HG02852 (cell line): ENCODE measurements around the gene CHMP2B.

Experiments used
- ATAC-seq: cut with Tn5 transposase; IDR thresholded peaks from one replicate; pipeline ENCODE4 v1.9.1; 2021; ENCODE audit warnings: mild to moderate bottlenecking, moderate library complexity; ENCODE audit not compliant: unreplicated experiment

The CHMP2B gene, protein sequence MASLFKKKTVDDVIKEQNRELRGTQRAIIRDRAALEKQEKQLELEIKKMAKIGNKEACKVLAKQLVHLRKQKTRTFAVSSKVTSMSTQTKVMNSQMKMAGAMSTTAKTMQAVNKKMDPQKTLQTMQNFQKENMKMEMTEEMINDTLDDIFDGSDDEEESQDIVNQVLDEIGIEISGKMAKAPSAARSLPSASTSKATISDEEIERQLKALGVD

DNA sequence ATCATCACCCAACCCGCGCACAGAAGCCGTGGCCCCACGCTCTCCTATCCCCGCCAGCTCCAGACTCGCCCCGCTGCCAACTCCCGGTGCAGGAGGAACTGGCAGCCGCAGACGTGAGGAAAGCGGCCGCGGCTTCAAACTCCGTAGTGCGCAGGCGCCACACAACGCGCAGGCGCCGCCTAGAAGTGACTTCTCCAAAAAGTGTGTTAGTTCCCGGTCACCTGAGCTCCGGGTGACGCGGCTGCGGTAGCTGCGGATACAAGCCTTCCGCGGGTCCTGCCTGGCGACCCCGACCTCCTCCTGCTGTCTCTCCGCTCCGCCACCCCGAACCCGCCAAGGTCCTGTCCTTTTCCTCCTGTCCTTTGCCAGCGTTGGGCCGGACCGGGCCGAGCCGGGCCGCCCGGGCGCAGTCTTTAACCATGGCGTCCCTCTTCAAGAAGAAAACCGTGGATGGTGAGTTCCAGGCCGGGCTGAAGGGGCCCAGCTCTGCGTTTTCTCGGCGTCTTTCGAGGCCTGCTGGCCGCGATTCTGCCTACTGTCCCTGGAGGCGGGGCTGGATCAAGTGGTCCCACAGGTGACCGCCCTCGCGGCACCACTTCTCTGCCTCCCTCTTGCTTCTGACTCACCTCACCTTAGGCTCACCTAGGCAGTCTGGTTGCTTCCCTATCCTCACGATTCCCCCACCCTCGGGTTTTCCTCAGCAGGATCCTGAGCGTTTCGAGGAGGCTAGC is at the start of gene CHMP2B:
Gene CHMP2B (plus strand): TSS at position 206 of the 731 bp plus-strand sequence. CDS start 214 bp downstream, at position 420.
- ATAC-seq, result peak; percentile 96

DNA sequence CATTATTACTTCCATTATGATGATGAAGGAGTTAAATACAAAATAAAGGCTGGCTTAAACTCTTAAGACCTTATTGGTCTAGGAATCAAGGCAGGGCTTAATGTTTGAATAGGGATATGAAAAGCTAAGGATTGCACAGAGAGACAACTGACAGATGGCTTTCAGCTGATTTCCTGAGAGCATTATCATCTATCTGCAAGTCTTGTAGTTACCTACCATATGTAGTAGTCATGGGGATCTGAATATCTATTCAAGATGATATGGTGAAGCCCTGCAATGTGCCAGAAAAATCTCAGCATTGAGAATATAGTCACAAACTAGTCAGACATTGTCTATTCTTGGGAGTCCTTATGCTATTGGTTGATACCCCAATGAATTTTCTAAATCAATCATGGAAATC is 47.5 kb upstream of the CHMP2B start:
- ATAC-seq, result no peak

DNA sequence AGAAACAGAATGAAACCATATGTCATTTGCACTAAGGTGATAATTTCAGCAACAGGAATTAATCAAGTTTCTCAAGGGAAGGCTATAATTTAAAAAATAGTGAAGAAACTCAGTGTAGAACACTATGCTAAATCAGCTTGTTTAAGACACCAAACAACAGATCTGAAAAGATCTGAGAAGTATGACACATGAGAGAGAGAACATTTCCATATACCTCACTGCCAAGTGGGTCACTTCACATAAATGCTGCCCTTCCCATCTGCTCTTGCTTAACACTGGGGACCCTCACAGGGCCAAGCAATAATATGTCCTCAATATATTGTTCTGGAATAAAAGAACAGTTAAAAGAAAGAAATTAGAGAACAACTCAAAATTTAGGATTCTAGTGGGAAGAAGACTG is 45.6 kb upstream of the CHMP2B start:
- ATAC-seq, result no peak

DNA sequence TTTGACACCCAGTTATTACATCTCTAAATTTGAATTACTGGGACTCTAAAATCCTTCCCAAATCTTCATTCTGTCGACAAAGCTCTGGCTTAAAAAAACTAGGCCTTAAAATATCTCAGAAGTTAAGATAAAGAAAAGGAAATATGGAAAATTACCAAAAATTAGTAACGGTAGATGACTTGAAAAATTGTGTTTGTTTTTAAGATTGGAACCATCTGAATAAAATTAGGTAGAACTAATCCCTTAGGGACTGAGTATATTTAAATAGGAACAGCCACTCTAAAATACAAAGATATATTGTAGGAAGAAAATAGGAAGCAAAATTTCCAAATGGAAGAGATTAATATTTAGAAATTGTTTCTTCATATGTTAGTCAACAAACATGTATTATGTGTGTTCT is 45.1 kb upstream of the CHMP2B start:
- no peak for ATAC-seq

DNA sequence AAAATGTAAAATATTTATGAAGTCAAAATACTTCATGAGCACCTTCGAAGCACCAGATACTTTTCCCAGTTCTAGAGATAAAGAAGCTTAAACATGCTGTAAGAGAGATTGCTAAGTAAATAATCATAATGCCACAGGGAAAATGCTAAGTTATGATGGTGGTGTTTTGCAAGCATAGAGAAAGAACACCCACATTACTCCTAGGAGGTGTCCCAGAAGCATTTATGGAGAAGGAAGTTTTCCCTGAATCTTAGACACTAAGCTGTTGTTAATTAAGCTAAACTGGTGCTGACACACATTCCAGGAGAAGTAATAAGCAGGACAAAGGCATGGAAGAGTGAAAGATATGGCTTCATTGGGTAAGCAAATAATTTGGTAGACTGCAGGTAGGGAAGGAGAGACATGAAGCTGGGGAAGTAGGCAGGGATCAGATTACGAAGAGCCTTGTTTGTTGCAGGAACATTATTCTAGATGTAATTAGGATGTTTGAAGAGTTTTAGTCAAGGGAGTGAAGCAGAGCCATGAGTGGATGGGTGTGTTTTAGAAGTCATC is 40.4 kb upstream of the CHMP2B start:
- ATAC-seq, result no peak

DNA sequence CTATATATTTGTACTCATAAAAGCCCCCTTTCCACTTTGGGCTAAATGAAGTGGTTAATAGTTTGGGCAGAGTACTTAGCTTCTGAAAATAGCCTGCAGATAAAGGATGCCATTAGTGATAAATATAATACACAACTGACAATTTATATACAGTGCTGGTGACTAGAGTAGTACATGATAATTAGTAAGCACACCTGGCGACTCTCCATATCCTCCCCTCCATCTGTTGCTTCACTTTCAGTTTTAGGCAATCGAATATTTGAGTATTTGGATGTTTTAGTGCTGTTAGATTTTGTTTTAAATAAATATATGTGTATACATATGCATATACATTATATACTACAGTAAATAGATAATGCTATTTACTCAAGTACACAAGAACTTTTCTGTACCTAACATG is 35.9 kb upstream of the CHMP2B start:
- no peak for ATAC-seq

DNA sequence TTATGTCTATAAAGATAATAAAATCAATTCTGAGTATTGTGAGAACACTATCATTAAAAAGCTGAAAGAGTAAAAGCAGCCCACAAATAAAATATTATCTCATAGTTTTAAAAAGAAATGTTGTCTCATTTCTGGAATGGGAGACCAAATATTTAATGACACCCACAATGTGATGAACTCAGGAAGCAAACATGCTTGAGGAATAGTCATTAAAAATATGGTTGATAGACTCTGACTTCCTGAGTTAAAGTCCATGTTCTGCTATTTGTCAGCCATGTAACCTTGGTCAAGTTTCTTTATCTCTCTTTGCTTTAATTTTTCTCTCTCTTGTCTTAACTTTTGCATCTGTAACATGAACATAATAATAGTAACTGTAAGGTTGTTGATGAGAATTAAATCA is 35.5 kb upstream of the CHMP2B start:
- no peak for ATAC-seq

DNA sequence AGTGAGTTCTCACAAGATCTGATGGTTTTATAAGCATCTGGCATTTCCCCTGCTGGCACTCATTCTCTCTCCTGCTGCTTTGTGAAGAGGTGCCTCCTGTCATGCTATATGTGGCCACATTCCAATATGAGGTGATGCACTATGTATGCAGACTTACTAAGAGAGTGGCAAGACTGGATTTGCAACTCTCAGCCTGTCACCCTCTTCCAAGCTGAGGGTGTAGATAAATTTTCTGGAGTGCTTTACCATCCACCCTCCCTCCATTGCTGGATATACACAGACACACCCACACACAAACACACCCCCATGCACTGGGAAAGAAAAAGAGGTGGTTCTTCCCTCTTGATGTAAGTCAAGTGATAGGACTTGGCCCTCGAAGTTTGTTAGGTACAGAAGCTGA is 30.2 kb upstream of the CHMP2B start:
- no peak for ATAC-seq

DNA sequence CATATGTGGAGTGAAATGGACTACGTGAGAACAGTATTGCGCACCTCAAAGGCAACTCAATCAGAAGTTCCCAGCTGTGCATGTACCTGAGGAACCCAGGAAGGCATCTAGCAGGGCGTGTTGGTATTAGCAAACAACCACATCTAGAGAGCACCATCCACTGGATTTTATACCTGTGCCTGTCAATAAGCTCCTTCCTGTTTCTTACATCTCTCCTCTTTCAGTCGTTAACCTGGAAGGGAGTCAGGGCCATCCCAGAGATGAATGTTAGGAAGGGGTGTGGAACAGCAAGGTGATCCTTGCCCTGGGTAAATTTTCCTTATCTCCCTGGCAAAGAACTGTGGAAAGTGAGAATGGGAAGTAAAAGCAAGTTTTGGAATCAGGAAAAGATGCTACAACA is 29.6 kb upstream of the CHMP2B start:
- ATAC-seq, result no peak

DNA sequence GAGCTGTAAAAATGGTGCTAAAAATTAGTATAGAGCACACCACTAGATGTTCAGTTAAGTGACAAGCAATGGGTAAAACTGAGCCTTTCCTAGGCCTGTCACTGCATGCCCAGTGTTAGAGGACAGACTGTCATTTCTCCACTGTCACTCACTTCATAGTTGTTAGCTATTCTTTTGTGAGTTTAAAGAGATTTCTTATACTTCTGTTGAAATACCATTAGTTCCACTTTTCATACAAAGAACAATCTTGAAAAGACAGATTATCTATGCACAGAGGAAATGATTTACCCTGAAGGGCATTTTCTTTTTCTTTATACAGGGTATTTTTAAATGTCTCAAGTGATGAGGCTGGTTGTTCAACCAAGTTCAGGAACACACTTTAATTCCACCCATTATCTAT is 28.3 kb upstream of the CHMP2B start:
- no peak for ATAC-seq

DNA sequence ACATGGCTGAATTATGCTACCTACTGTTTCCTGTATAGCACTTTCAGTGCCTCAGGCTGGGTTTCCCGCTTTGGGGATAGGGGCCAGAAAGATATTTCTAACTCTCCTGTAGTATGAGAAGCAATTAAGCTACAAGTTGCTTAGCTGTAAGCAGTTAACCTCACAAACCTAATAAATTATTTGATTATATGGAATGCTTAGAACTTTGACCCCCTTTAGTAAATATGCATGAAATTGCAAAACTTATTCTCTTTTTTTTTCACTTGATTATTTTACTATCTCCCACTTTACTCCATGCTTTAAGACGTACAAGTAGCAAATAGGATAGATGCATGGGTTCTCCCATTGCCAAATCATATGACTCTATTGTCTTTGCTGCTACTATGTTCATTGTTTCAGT is 27.5 kb upstream of the CHMP2B start:
- no peak for ATAC-seq

DNA sequence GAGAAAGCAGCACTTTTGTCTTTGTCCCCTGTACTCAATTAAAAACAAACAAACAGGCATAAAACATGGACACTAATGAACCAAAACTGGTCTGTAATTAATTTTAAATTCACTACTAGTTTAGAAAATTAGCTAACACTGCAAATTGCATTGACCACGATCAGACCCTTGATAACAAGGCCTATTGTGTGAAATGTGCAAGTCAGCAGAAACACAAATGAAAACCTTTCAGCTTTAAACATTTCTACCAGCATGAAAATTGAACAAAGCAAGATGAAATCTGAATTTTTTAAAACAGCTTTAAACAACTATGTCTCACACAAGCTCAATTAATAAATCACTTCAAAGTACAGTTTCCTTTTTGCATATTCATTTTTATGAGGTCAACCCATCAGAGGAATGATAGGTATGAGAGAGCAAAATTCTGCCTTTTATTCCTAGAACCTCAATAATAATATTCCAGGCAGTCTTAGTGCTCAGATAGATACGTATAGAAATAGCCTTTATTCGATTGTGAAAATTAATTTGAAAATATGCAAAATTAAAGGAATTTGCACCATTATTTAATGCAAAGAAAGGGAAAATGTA is 27.0 kb upstream of the CHMP2B start:
- ATAC-seq, result no peak

DNA sequence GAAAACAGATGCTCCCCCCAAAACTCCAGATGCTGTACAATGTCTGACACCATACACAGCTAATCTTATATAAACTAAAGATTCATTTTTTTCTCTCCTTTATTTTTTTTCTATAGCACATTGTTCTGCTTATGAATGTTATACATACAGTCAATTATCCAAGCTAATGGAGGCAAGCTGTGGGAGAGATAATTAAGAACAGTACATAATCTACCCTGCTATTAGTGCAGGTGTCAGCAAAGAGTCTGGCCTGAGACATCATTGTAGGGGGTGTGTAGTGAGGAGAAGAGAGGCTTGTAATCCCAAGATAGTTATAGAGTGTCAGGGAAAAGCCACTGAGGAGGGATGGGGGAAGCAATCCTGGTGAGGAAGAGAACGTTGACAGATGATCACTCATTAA is 25.4 kb upstream of the CHMP2B start:
- ATAC-seq, result no peak

DNA sequence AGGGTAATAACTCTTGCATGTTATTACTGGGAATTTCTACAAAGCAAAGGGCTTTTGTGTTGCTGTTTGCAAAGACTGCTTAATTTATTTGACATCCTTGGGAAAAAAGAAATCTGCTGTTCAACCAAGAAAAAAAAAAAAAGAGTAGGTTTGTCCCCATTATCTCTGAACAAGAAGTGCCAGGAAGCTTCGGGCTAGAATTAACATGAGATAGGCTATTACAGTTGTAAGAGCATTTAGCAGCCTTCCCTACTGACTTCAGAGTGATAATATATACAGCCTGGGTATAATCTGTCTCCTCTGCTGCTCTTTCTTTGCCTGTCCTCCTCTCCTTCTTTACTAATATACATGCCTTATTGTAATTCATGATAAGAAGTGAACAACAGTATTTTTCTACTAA is 23.3 kb upstream of the CHMP2B start:
- ATAC-seq, result no peak

DNA sequence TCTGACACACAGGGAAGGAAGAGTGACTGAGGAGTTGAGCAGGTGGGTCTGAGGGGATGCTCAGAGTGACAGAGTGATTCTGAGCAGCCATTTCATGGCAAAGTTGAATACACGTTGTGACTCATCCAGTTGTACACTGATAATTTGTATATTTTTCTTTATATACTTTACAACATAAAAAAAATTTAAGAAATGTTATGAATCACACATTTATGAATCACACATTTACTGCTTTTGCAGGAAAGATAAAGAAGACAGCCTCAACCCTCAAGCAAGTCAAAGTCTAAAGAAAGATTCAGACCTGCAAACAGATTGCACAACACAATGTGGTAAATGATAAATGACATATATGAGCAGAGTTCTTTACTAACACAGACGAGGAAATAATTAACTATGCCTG is 21.0 kb upstream of the CHMP2B start:
- ATAC-seq, result no peak

DNA sequence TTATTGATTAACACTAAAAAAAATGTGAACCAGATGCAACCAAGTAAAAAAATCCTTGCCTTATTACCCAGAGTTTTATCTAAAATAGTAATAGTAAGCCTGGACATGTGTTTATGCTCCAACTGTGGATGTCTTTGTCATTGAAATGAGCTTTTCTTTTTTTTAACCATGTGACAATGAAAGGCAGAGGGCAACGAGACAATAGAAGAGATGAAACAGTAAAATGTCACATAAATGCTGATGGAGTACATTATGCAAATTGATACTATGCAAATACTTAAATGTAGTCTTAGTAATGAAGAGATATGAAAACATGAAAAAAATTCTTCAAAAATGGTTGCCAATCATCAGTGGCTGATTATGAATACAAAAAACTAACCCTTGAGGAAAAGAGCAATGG is 20.5 kb upstream of the CHMP2B start:
- no peak for ATAC-seq

DNA sequence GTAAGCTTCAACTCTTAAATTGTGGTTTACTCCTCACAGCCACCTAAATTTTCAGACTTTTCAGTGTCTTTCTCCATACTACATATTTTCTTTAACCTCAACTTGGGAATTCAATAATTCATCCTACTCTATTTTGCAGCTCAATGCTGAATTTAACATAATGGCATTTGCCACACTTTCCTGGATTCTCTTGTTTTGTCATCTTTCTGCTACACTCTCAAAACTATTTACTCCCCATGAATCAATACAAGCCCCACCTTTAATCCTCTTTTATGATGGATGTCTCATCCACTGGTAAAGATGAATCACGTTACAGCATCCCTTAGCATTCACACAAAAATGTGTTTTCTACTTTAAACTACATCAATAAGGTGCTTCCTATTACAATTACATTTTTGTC is 19.6 kb upstream of the CHMP2B start:
- ATAC-seq, result no peak

DNA sequence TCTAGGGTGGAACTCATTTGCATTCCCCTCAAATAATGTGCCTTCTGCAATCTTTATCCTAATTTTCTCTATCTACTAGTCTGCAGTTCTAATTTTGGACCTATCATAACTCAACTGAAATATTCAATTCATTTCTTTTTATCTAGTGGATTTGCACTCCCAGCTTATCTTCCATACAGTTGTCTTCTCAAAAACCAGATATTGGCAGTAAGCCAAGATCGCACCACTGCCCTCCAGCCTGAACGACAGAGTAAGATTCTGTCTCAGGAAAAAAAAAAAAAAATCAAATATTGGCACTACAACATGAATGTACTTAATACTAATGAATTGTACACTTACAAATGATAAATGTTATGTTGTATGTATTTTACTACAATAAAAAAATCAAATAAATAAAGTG is 18.0 kb upstream of the CHMP2B start:
- no peak for ATAC-seq

DNA sequence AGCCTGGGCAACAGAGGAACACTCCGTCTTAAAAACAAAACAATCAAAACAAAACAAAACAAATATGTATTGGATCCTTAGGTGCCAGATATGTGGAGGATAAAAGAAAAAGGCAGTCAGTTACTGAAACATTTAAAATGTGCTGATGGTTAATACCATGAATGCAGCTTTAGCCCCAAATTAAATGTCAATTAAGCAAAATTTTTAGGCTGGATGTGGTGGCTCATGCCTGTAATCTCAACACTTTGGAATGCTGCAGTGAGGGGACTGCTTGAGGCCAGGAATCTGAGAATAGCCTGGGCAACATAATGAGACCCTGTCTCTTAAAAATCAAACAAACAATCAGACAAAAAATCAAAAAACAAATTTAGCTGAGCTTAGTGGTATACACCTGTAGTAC is 8.5 kb upstream of the CHMP2B start:
- ATAC-seq, result no peak

DNA sequence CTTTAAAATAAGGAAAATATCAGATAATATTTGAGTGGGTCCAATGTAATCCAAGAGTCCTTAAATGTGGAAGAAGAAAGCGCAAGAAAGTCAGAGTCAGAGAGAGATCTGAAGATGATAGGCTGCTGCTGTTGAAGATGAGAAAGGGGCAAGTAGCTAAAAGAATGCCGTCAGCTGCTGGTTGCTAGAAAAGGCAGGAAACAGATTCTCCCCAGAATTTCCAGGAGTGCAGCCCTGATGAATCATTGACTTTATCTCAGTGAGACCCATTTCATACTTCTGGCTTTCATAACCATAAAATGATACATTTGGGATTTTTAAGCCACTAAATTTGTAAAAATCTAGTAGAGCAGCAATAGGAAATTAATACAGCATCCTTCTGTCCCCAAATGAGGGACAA is 7.5 kb upstream of the CHMP2B start:
- ATAC-seq, result no peak

DNA sequence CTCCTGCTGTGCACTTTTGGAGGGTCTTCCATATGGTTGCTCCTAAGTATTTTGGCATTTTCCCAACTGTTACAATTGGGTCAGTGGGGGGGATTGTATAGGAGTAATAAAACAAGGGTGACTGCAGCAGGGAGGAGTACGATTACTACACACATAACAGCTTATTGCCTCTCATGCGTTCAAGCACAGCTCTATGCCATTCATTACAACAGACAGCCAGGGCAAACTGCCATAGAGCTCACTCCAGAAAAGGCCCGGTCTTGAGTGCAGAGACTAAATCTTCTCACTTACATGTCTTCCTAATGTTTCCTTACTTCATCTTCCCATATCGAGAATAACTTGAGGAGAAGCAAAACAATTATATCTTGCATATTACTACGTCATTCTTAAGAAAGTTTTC is 1.4 kb upstream of the CHMP2B start:
- no peak for ATAC-seq

DNA sequence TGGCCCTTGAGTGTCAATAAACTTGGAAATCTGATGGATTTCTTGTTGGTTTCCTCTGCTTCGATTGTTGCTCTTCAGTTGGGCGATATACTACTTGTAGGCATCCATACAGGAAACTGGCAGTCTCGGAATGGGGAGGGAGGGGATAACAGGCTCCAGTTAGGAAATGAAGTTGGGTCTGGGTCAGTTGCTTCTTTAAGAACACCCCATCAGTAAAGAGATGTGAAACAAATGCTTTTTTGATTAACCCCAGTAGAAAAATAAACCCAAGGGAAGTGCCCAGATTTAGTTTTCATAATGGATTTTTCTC is 681 bp downstream of the CHMP2B start:
- peak; percentile 0 for ATAC-seq
